Heart right ventricle (tissue), 16 donors: Measurements from ENCODE around the gene WDR19. TPM values are rescaled to one million over a fixed set of nuclear protein-coding genes. Genes with fewer than 3 reads are reported as not detected.
"Not testable (repeated sequence)": the region's sequence is repeated elsewhere in the genome, so short reads cannot be mapped to it uniquely, and the experiment has no call there.

Source experiments
- ATAC-seq, 8 donors: fragments of 200-7000 bp; cut with Tn5 transposase; one replicate each; pipeline ENCODE4 v1.9.1; 2020; ENCODE audit warnings: mild to moderate bottlenecking in 8 of 8, moderate library complexity in 8 of 8, moderate number of reproducible peaks in 1 of 8
- DNase-seq, 2 donors: peaks; one replicate each; pipeline ENCODE4 v3.0.0-alpha.2; 2020
- H3K27ac ChIP-seq, 10 donors: fragments of 200-600 bp; sonication (generic) in 2 of 10; one replicate each; pipeline versions ENCODE4 v1.5.0 to v1.8.0; 2020 to 2022; ENCODE audit warnings: mild to moderate bottlenecking in 3 of 10
- H3K27me3 ChIP-seq, 7 donors: fragments of 200-600 bp; one replicate each; pipeline ENCODE4 v1.8.0; 2021 to 2022; ENCODE audit warnings: mild to moderate bottlenecking in 2 of 7
- H3K36me3 ChIP-seq, 9 donors: fragments of 200-600 bp; sonication (generic) in 1 of 9; one replicate each; pipeline versions ENCODE4 v1.5.0 to v1.8.0; 2020 to 2022; ENCODE audit warnings: mild to moderate bottlenecking in 2 of 9
- H3K4me1 ChIP-seq, 9 donors: fragments of 200-600 bp; sonication (generic) in 1 of 9; one replicate each; pipeline versions ENCODE4 v1.5.0 to v1.8.0; 2020 to 2022; ENCODE audit warnings: mild to moderate bottlenecking in 4 of 9
- H3K4me3 ChIP-seq, 10 donors: fragments of 200-600 bp; sonication (generic) in 2 of 10; one replicate each; pipeline versions ENCODE4 v1.5.0 to v1.8.0; 2020 to 2022; ENCODE audit warnings: mild to moderate bottlenecking in 7 of 10, moderate library complexity in 2 of 10
- H3K9me3 ChIP-seq, 11 donors: fragments of 200-600 bp in 10 of 11; sonication (generic) in 2 of 11; one replicate each; pipeline versions ENCODE4 v1.5.0 to v1.8.0; 2013 to 2022; ENCODE audit warnings: mild to moderate bottlenecking in 2 of 11, control low read depth in 1 of 11, moderate library complexity in 1 of 11
- CTCF ChIP-seq, 9 donors: fragments of 200-600 bp; sonication (generic) in 2 of 9; IDR thresholded peaks; one replicate each; pipeline versions ENCODE4 v1.5.0 to v1.8.0; 2021 to 2022; ENCODE audit warnings: antibody characterized with exemption in 9 of 9, mild to moderate bottlenecking in 5 of 9, moderate library complexity in 1 of 9
- WGBS, 2 donors: extraction: QIAGEN DNeasy Blood & Tissue Kit; methylation state at CpG; one replicate each; pipeline ENCODE4 v1.1.7; 2013; ENCODE audit warnings: inconsistent platforms in 1 of 2; 5-methylcytosine and 5-hydroxymethylcytosine counted together
- intact Hi-C, 10 donors: fragments of 100-400 bp; cut with DNase I; formaldehyde crosslinking; loops; one replicate each; pipeline versions ENCODE4 v1.11.1 to v1.14.2; 2022
- polyA plus RNA-seq, 2 donors: library from polyadenylated mRNA; stranded (reverse); fragments of 200-250 nt; gene quantifications; one replicate each; pipeline ENCODE4 v1.2.3, GENCODE V29; 2013
- total RNA-seq, 10 donors: library from RNA; stranded (reverse); fragmentation: NEBNext Ultra II Directional in 3 of 10; extraction: Animal tissue kit (Norgen Biotek cat#: 25700) in 3 of 10; gene quantifications; one replicate each; pipeline versions ENCODE4 v1.2.1 to v1.2.4, GENCODE V29; 2021 to 2023
- donor health status: Arrhythmogenic right ventricular cardiomyopathy.
- donor health status: ischemic (EF 13 %, LVEDD 7.1; RV severe dilation, severe dysfunction).
- donor health status: healthy with polysubstance abuse.
- donor health status: DM: no; HTN: yes; CAD: no.
- donor health status: DM: no; HTN: no; CAD: no.
- donor health status: ischemic (EF 25% LVEDD 6.9; RV normal size, moderate dysfunction).
- donor health status: ischemic (EF 25% LVEDD 5.7; RV mildly dilated, moderate dysfunction).
- donor health status: healthy.
- donor health status: DM: yes; HTN: yes; CAD: no.
- donor health status: Ischemic cardiomyopathy.
- donor health status: ischemic (EF 35%, LVEDD 5.7; RV mildly dilated, moderate dysfunction).
- donor health status: nonischemic (EF 11% LVEDD 7.7; RV severe dilation, severe dysfunction).
- donor health status: DM: yes; HTN: yes; CAD: no.
- donor health status: PGD.
- donor health status: ischemic (EF 29% LVEDD 5.4; RV normal size, mild dysfunction).
- donor health status: nonischemic (EF 23%, LVEDD 6.1; RV moderate dilation, normal function).

Gene WDR19
- total and polyA plus RNA-seq, 12 donors: 4.1 to 25.8 (median 7.3) TPM

- H3K4me3 ChIP-seq: no peak overlapping the region
- H3K4me1 ChIP-seq: no peaks in the 10 kb centered on the region
- WGBS, 2 donors: 97 to 98% methylated on average over 4 of the region's 4 CpGs
- peaks cover 0 to 56% (median 14%) of the 10 kb centered on the region in 9 donors for H3K36me3 ChIP-seq
- no peaks in the 10 kb centered on the region for H3K27me3 ChIP-seq
- H3K27ac ChIP-seq: no peak overlapping the region
- H3K9me3 ChIP-seq: no peaks in the 10 kb centered on the region
- TF ChIP-seq CTCF (IDR thresholded peaks at IDR 0.05): no peak
- intact Hi-C loops: no loop called here
- DNase-seq (no peak), ATAC-seq (no peak)
Measured at GRCh38 chr4:39259571-39260330, 77.4 kb downstream of the WDR19 start.

- H3K4me3 ChIP-seq: no peak overlapping the region
- peaks cover 0 to 56% (median 3%) of the 10 kb centered on the region in 9 donors for H3K36me3 ChIP-seq
- no peaks in the 10 kb centered on the region for H3K27me3 ChIP-seq
- DNase-seq (no peak), ATAC-seq (no peak)
- no peak for TF ChIP-seq CTCF (IDR thresholded peaks at IDR 0.05)
- intact Hi-C loops: no loop called here
- H3K9me3 ChIP-seq: no peaks in the 10 kb centered on the region
- 81 to 85% methylated on average over 2 of the region's 2 CpGs for WGBS, 2 donors
- H3K4me1 ChIP-seq: no peaks in the 10 kb centered on the region
- no peak overlapping the region for H3K27ac ChIP-seq
Measured at GRCh38 chr4:39263895-39264294, 81.6 kb downstream of the WDR19 start.

GRCh38 chr4:39274503-39274902, 92.2 kb downstream of the WDR19 start:
- no peaks in the 10 kb centered on the region for H3K9me3 ChIP-seq
- intact Hi-C loops: no loop called here
- H3K27me3 ChIP-seq: no peaks in the 10 kb centered on the region
- DNase-seq: no peak
- no peak for ATAC-seq
- no peak for TF ChIP-seq CTCF (IDR thresholded peaks at IDR 0.05)
- H3K27ac ChIP-seq: no peak overlapping the region
- 95 to 97% methylated on average over 4 of the region's 4 CpGs for WGBS, 2 donors
- no peak overlapping the region for H3K4me3 ChIP-seq
- H3K4me1 ChIP-seq: no peaks in the 10 kb centered on the region
- H3K36me3 ChIP-seq: peaks cover 0 to 100% (median 17%) of the 10 kb centered on the region in 9 donors

GRCh38 chr4:39277661-39278060, 95.3 kb downstream of the WDR19 start:
- H3K27ac ChIP-seq, intact Hi-C loops, ATAC-seq, H3K27me3 ChIP-seq, H3K4me3 ChIP-seq, DNase-seq, H3K4me1 ChIP-seq, H3K9me3 ChIP-seq: not testable (repeated sequence)
- peaks cover 0 to 98% (median 14%) of the 10 kb centered on the region in 9 donors for H3K36me3 ChIP-seq
- WGBS, 2 donors: 90 to 93% methylated on average over 6 of the region's 6 CpGs

GRCh38 chr4:39278476-39278875, 96.1 kb downstream of the WDR19 start:
- Histone ChIP-seq H3K27ac (no peak overlapping the region), H3K9me3 (peaks cover 0 to 7% (median 0%) of the 10 kb centered on the region in 11 donors), H3K27me3 (no peaks in the 10 kb centered on the region), H3K4me3 (no peak overlapping the region), H3K4me1 (no peaks in the 10 kb centered on the region), H3K36me3 (peaks cover 0 to 98% (median 14%) of the 10 kb centered on the region in 9 donors)
- intact Hi-C loops: no loop called here
- WGBS, 2 donors: 95 to 96% methylated on average over 9 of the region's 9 CpGs
- DNase-seq: no peak
- TF ChIP-seq CTCF (IDR thresholded peaks at IDR 0.05): no peak
- no peak for ATAC-seq
